Measurements from ENCODE around the gene FBXO4. TPM values are rescaled to one million over a fixed set of nuclear protein-coding genes. Genes with fewer than 3 reads are reported as not detected.
"Not testable (repeated sequence)": the region's sequence is repeated elsewhere in the genome, so short reads cannot be mapped to it uniquely, and the experiment has no call there.

FBXO4 gene
- total RNA-seq, 1 donor from 2014 or later = 9.5 TPM

DNA sequence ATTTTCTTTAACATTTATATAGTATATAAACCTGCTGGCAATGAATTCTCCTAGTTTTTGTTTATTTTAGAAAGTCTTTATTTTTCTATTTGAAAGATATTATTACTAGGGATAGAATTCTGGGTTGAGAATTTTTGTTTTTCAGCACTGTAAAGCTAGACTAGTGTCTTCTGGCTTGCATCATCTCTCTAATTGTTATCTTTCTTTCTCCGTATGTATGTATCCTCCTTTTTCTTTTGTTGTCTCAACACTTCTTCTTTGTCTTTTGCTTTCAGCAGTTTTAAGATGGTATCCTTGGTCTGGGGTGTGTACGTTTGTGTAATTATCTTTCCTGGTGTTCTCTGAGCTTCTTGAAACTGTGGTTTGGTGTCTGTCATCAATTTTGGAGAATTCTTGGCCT is 48.8 kb downstream of the FBXO4 start:
- FAIRE-seq = no peak
- no peak for DNase-seq (ENCODE audit: low read depth)
- H3K27me3 ChIP-seq (ENCODE audit: control insufficient read depth, insufficient read depth, low read length) = no peaks in the 10 kb centered on the region
- H3K36me3 ChIP-seq (ENCODE audit: control insufficient read depth, insufficient read depth, low read length) = no peaks in the 10 kb centered on the region
- TF ChIP-seq, protein P1, sequence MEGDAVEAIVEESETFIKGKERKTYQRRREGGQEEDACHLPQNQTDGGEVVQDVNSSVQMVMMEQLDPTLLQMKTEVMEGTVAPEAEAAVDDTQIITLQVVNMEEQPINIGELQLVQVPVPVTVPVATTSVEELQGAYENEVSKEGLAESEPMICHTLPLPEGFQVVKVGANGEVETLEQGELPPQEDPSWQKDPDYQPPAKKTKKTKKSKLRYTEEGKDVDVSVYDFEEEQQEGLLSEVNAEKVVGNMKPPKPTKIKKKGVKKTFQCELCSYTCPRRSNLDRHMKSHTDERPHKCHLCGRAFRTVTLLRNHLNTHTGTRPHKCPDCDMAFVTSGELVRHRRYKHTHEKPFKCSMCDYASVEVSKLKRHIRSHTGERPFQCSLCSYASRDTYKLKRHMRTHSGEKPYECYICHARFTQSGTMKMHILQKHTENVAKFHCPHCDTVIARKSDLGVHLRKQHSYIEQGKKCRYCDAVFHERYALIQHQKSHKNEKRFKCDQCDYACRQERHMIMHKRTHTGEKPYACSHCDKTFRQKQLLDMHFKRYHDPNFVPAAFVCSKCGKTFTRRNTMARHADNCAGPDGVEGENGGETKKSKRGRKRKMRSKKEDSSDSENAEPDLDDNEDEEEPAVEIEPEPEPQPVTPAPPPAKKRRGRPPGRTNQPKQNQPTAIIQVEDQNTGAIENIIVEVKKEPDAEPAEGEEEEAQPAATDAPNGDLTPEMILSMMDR (IDR thresholded peaks at IDR 0.05; ENCODE audit: insufficient read depth, low read length, severe bottlenecking) = no peak
- no peak overlapping the region for H3K4me3 ChIP-seq (ENCODE audit: low read depth, low read length)

DNA sequence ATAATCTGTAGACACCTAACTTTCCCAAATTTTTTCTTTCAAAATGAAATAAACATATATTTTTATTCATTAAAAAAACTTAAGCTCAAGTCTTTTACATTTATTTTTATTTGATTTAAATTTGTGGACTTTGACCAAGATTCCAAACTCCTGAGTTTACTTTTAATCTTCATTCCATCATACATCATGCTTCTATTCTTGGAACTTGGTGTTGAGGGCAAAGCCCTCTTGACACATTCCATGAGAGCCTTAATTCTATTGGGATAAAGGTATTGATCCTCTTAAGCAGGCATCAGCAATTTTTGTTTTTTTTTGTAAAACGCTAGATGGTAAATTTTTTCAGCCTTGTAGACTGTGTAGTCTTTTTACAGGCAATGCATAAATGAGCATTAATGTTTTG is 53.6 kb downstream of the FBXO4 start:
- no peak for DNase-seq (ENCODE audit: low read depth)
- no peaks in the 10 kb centered on the region for H3K36me3 ChIP-seq (ENCODE audit: control insufficient read depth, insufficient read depth, low read length)
- TF ChIP-seq, protein P1 (IDR thresholded peaks at IDR 0.05; ENCODE audit: insufficient read depth, low read length, severe bottlenecking) = no peak
- no peak for FAIRE-seq
- no peak overlapping the region for H3K4me3 ChIP-seq (ENCODE audit: low read depth, low read length)
- H3K27me3 ChIP-seq (ENCODE audit: control insufficient read depth, insufficient read depth, low read length) = no peaks in the 10 kb centered on the region

DNA sequence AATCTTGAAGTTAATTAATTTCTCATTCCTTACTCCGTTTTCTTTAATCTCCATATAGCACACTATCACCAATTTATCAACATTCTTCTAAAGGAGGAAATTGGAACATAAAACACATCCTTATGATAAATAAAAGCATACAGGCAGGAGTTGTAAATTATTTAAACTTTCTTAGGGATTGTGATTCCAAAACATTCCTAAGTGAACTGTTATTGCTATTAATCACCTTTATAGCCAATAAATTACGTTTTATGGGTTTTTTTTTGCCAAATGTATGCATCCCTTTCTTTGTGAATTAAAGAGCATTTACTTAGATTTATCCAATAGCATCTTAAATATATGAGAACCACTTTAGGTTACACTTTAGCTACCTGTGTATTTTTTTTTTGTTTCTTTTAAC is 55.3 kb downstream of the FBXO4 start:
- DNase-seq (ENCODE audit: low read depth) (no peak), FAIRE-seq (no peak)
- no peaks in the 10 kb centered on the region for H3K36me3 ChIP-seq (ENCODE audit: control insufficient read depth, insufficient read depth, low read length)
- no peak overlapping the region for H3K4me3 ChIP-seq (ENCODE audit: low read depth, low read length)
- TF ChIP-seq, protein P1 (IDR thresholded peaks at IDR 0.05; ENCODE audit: insufficient read depth, low read length, severe bottlenecking) = no peak
- no peaks in the 10 kb centered on the region for H3K27me3 ChIP-seq (ENCODE audit: control insufficient read depth, insufficient read depth, low read length)

- FAIRE-seq (no peak), DNase-seq (ENCODE audit: low read depth) (no peak)
- no peak overlapping the region for H3K4me3 ChIP-seq (ENCODE audit: low read depth, low read length)
- TF ChIP-seq, protein P1 (IDR thresholded peaks at IDR 0.05; ENCODE audit: insufficient read depth, low read length, severe bottlenecking) = no peak
- H3K36me3 ChIP-seq (ENCODE audit: control insufficient read depth, insufficient read depth, low read length) = no peaks in the 10 kb centered on the region
- no peaks in the 10 kb centered on the region for H3K27me3 ChIP-seq (ENCODE audit: control insufficient read depth, insufficient read depth, low read length)
Observed at GRCh38 chr5:41980870-41981269, 55.8 kb downstream of the FBXO4 start.

DNA sequence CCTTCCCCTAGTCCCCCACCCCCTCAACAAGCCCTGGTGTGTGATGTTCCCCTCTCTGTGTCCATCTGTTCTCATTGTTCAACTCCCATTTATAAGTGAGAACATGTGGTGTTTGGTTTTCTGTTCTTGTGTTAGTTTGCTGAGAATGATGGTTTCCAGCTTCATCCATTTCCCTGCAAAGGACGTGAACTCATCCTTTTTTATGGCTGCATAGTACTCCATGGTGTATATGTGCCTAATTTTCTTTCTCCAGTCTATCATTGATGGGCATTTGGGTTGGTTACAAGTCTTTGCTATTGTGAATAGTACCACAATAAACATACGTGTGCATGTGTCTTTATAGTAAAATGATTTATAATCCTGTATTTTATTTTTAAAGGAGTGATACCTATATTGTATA is 57.8 kb downstream of the FBXO4 start:
- not testable (repeated sequence) for DNase-seq (ENCODE audit: low read depth); FAIRE-seq; H3K36me3 ChIP-seq (ENCODE audit: control insufficient read depth, insufficient read depth, low read length); H3K27me3 ChIP-seq (ENCODE audit: control insufficient read depth, insufficient read depth, low read length); H3K4me3 ChIP-seq (ENCODE audit: low read depth, low read length)

- Histone ChIP-seq H3K36me3 (ENCODE audit: control insufficient read depth, insufficient read depth, low read length) (no peaks in the 10 kb centered on the region), H3K4me3 (ENCODE audit: low read depth, low read length) (no peak overlapping the region), H3K27me3 (ENCODE audit: control insufficient read depth, insufficient read depth, low read length) (no peaks in the 10 kb centered on the region)
- no peak for DNase-seq (ENCODE audit: low read depth)
- TF ChIP-seq, protein P1 (IDR thresholded peaks at IDR 0.05; ENCODE audit: insufficient read depth, low read length, severe bottlenecking) = no peak
- FAIRE-seq = no peak
Observed at GRCh38 chr5:41983284-41983683, 58.2 kb downstream of the FBXO4 start.
